NB4 (cell line): Measurements from ENCODE around the gene NDUFS1.

Experiments
- CTCF ChIP-seq: IDR thresholded peaks from one replicate; pipeline ENCODE4 v1.5.1; 2012; ENCODE audit warnings: low read depth, low read length
- MYC ChIP-seq: IDR thresholded peaks from 2 replicates; pipeline ENCODE4 v1.6.1; 2011; ENCODE audit warnings: low read depth, low read length
- POLR2A ChIP-seq: IDR thresholded peaks from 2 replicates; pipeline ENCODE4 v1.6.1; 2011; ENCODE audit warnings: mild to moderate bottlenecking; ENCODE audit not compliant: insufficient read length; ENCODE audit errors: extremely low read depth
- TF ChIP-seq, protein P1 (sequence below): IDR thresholded peaks from 2 replicates; pipeline ENCODE4 v1.6.1; 2011; ENCODE audit warnings: low read depth, low read length

DNA sequence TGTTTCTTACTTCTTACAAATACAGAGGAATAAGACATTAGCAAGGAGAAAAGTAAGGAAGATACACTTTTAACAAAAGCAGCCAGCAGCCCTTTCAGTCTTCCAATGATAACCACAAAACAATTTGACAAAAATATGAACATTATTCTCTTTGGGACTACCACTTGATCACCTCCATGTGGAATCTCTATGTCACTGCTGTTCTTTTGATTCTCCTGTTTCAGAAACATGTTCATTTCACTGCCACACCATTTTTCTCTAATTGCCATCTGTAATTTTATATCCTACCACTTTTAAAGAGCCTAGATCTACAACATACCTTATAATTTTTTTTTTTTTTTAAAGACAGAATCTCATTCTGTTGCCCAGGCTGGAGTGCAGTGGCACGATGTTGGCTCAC lies 84.1 kb downstream of the NDUFS1 start:
- no peak for TF ChIP-seq POLR2A
- TF ChIP-seq MYC, result no peak
- TF ChIP-seq, protein P1, sequence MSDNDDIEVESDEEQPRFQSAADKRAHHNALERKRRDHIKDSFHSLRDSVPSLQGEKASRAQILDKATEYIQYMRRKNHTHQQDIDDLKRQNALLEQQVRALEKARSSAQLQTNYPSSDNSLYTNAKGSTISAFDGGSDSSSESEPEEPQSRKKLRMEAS, result no peak
- TF ChIP-seq CTCF, result no peak
